ENCODE results near the gene SORD. TPM values are rescaled to one million over a fixed set of nuclear protein-coding genes. Genes with fewer than 3 reads are reported as not detected.

The SORD gene
- total RNA-seq, 1 donor from 2014 or later, result 15.5 TPM

GRCh38 chr15:45088801-45089711 is 66.1 kb downstream of the SORD start:
- peaks cover 30% of the 10 kb centered on the region for H3K27me3 Mint-ChIP-seq
- H3K4me3 Mint-ChIP-seq, result no peak overlapping the region
- ATAC-seq (ENCODE audit: low read depth), result no peak
- no peak for DNase-seq
- no peaks in the 10 kb centered on the region for H3K36me3 Mint-ChIP-seq (ENCODE audit: low read depth)
- POLR2A ChIA-PET, result interaction anchor here (0.6 kb wide), 1 partner anchor 239 kb away, joined by 11 read pairs; no protein-coding TSS in a partner anchor
- intact Hi-C loops (cut with micrococcal nuclease), result no loop called here
- no peaks in the 10 kb centered on the region for H3K4me1 Mint-ChIP-seq
- no peaks in the 10 kb centered on the region for H3K9me3 Mint-ChIP-seq
- CTCF ChIA-PET, result no interaction called here
- TF ChIP-seq CTCF (IDR thresholded peaks at IDR 0.05), result no peak
- no peak overlapping the region for H3K27ac Mint-ChIP-seq

GRCh38 chr15:45089712-45090373 is 66.8 kb downstream of the SORD start:
- ChIA-PET CTCF (no interaction called here), POLR2A (interaction anchor here (0.6 kb wide), 1 partner anchor 238 kb away, joined by 11 read pairs; no protein-coding TSS in a partner anchor)
- intact Hi-C loops (cut with micrococcal nuclease), result no loop called here
- TF ChIP-seq CTCF (IDR thresholded peaks at IDR 0.05), result no peak
- Mint-ChIP-seq H3K4me3 (no peak overlapping the region), H3K9me3 (no peaks in the 10 kb centered on the region), H3K36me3 (ENCODE audit: low read depth) (no peaks in the 10 kb centered on the region), H3K27me3 (peaks cover 26% of the 10 kb centered on the region), H3K27ac (no peak overlapping the region), H3K4me1 (no peaks in the 10 kb centered on the region)
- no peak for DNase-seq
- no peak for ATAC-seq (ENCODE audit: low read depth)

GRCh38 chr15:45091161-45091560 is 68.2 kb downstream of the SORD start:
- CTCF ChIA-PET, result no interaction called here
- H3K4me3 Mint-ChIP-seq, result no peak overlapping the region
- intact Hi-C loops (cut with micrococcal nuclease), result no loop called here
- ATAC-seq (ENCODE audit: low read depth), result no peak
- no peak overlapping the region for H3K27ac Mint-ChIP-seq
- peaks cover 20% of the 10 kb centered on the region for H3K27me3 Mint-ChIP-seq
- H3K36me3 Mint-ChIP-seq (ENCODE audit: low read depth), result no peaks in the 10 kb centered on the region
- DNase-seq, result no peak
- no peaks in the 10 kb centered on the region for H3K4me1 Mint-ChIP-seq
- POLR2A ChIA-PET, result no interaction called here
- TF ChIP-seq CTCF (IDR thresholded peaks at IDR 0.05), result no peak
- no peaks in the 10 kb centered on the region for H3K9me3 Mint-ChIP-seq

DNA sequence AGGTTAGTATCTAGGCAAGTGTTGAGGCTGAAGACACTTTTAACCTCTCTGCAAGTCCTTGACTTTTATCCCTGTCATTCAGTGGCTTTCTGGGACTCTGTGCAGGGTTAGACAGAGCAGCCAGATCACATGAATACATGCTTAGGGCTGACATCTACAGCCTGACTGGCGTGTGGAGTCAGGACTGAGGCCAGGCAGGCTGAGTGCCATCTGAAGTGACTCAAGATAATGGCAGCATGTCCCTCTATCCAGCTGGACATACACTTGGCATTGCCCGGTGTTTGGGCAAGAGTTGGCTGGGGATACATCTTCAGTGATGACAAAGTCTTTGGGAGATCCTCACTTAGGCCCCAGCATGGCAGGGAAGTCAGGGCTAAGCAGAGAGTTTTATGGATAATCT is 68.6 kb downstream of the SORD start:
- POLR2A ChIA-PET, result no interaction called here
- no peak overlapping the region for H3K27ac Mint-ChIP-seq

More for the DNA sequence above, 68.6 kb downstream of the SORD start:
- CTCF ChIA-PET, result no interaction called here
- Mint-ChIP-seq H3K27me3 (peaks cover 20% of the 10 kb centered on the region), H3K36me3 (ENCODE audit: low read depth) (no peaks in the 10 kb centered on the region), H3K9me3 (no peaks in the 10 kb centered on the region), H3K4me3 (no peak overlapping the region), H3K4me1 (no peaks in the 10 kb centered on the region)
- intact Hi-C loops (cut with micrococcal nuclease), result no loop called here
- no peak for ATAC-seq (ENCODE audit: low read depth)
- DNase-seq, result no peak
- no peak for TF ChIP-seq CTCF (IDR thresholded peaks at IDR 0.05)

Data from activated B cell treated with CpG ODN at 0.5 μM for 24 hours (primary cell).